Loucy (cell line): ENCODE measurements around the gene PAX6.

Experiments used
- H2AFZ ChIP-seq: fragments of 200-600 bp; sonication (generic); 2 replicates; pipeline ENCODE4 v1.6.0; 2016; ENCODE audit warnings: antibody characterized with exemption, mild to moderate bottlenecking, low read length, moderate library complexity
- H3F3A ChIP-seq: fragments of 200-600 bp; 2 replicates; pipeline ENCODE4 v1.6.0; 2016; ENCODE audit warnings: antibody characterized with exemption, low read depth, mild to moderate bottlenecking
- H3K27me3 ChIP-seq: fragments of 200-600 bp; sonication (generic); 2 replicates; pipeline ENCODE4 v1.6.1; 2014; ENCODE audit warnings: low read length, mild to moderate bottlenecking; ENCODE audit not compliant: insufficient read depth, poor library complexity, severe bottlenecking
- H3K36me3 ChIP-seq: fragments of 200-600 bp; sonication (generic); 2 replicates; pipeline ENCODE4 v1.6.1; 2016; ENCODE audit warnings: low read length; ENCODE audit not compliant: insufficient read depth
- H3K4me1 ChIP-seq: fragments of 200-600 bp; sonication (generic); 2 replicates; pipeline ENCODE4 v1.5.1; 2014; ENCODE audit warnings: low read length, mild to moderate bottlenecking; ENCODE audit not compliant: insufficient read depth, poor library complexity, severe bottlenecking
- H3K4me2 ChIP-seq: fragments of 200-600 bp; sonication (generic); 2 replicates; pipeline ENCODE4 v1.6.0; 2014; ENCODE audit warnings: antibody characterized with exemption, low read length, low read depth, mild to moderate bottlenecking; ENCODE audit not compliant: poor library complexity, severe bottlenecking
- H3K4me3 ChIP-seq: fragments of 200-600 bp; sonication (generic); 2 replicates; pipeline ENCODE4 v1.5.1; 2014; ENCODE audit warnings: low read length, mild to moderate bottlenecking, mixed read lengths; ENCODE audit not compliant: poor library complexity, severe bottlenecking
- H3K79me2 ChIP-seq: fragments of 200-600 bp; sonication (generic); 2 replicates; pipeline ENCODE4 v1.6.1; 2014; ENCODE audit warnings: low read length; ENCODE audit not compliant: insufficient read depth
- H3K9ac ChIP-seq: fragments of 200-600 bp; sonication (generic); 2 replicates; pipeline ENCODE4 v1.6.0; 2014; ENCODE audit warnings: mild to moderate bottlenecking, low read depth, low read length, moderate library complexity; ENCODE audit not compliant: poor library complexity, severe bottlenecking
- H3K9me2 ChIP-seq: fragments of 200-600 bp; sonication (generic); replicated peaks from 2 replicates; pipeline ENCODE4 v1.6.1; 2016; ENCODE audit warnings: low read depth, low read length, mixed read lengths
- H3K9me3 ChIP-seq: fragments of 200-600 bp; sonication (generic); 2 replicates; pipeline ENCODE4 v1.6.1; 2014; ENCODE audit warnings: mild to moderate bottlenecking, antibody characterized with exemption, low read length, low read depth; ENCODE audit not compliant: insufficient read depth
- H4K20me1 ChIP-seq: fragments of 200-600 bp; sonication (generic); 2 replicates; pipeline ENCODE4 v1.6.0; 2014; ENCODE audit warnings: antibody characterized with exemption, low read length, mild to moderate bottlenecking; ENCODE audit not compliant: insufficient read depth, poor library complexity, severe bottlenecking
- CTCF ChIP-seq: fragments of 200-600 bp; sonication (generic); conservative IDR thresholded peaks from 2 replicates; pipeline ENCODE4 v1.5.1; 2014; ENCODE audit warnings: mild to moderate bottlenecking, antibody characterized with exemption, low read length
- EZH2phosphoT487 ChIP-seq: fragments of 200-600 bp; IDR thresholded peaks from 2 replicates; pipeline ENCODE4 v1.6.1; 2018; ENCODE audit warnings: antibody characterized with exemption, mild to moderate bottlenecking, moderate library complexity, borderline replicate concordance

Gene PAX6

GRCh38 chr11:31822927-31823643 is 12.0 kb upstream of the PAX6 start:
- Histone ChIP-seq H3K9me3 (no peaks in the 10 kb centered on the region), H3K4me2 (no peak overlapping the region), H3K4me3 (no peak overlapping the region), H3F3A (no peaks in the 10 kb centered on the region), H3K4me1 (no peaks in the 10 kb centered on the region), H3K79me2 (no peaks in the 10 kb centered on the region), H3K36me3 (no peaks in the 10 kb centered on the region), H4K20me1 (no peaks in the 10 kb centered on the region), H3K9ac (no peak overlapping the region), H2AFZ (no peak overlapping the region), H3K9me2 (no peaks in the 10 kb centered on the region), H3K27me3 (no peaks in the 10 kb centered on the region)
- TF ChIP-seq EZH2phosphoT487 (no peak), CTCF (no peak)

GRCh38 chr11:31822175-31822926 is 11.2 kb upstream of the PAX6 start:
- Histone ChIP-seq H3K79me2 (no peaks in the 10 kb centered on the region), H3K4me1 (no peaks in the 10 kb centered on the region), H3K9me2 (no peaks in the 10 kb centered on the region), H4K20me1 (no peaks in the 10 kb centered on the region), H2AFZ (no peak overlapping the region), H3K4me2 (no peak overlapping the region), H3K36me3 (no peaks in the 10 kb centered on the region), H3K9me3 (no peaks in the 10 kb centered on the region), H3K4me3 (no peak overlapping the region), H3F3A (no peaks in the 10 kb centered on the region), H3K27me3 (no peaks in the 10 kb centered on the region), H3K9ac (no peak overlapping the region)
- no peak for TF ChIP-seq EZH2phosphoT487
- TF ChIP-seq CTCF: no peak

GRCh38 chr11:31821766-31822165 is 10.6 kb upstream of the PAX6 start:
- no peak for TF ChIP-seq EZH2phosphoT487
- TF ChIP-seq CTCF: no peak
- H3K36me3 ChIP-seq: no peaks in the 10 kb centered on the region
- no peak overlapping the region for H3K4me2 ChIP-seq
- no peaks in the 10 kb centered on the region for H3K9me2 ChIP-seq
- no peaks in the 10 kb centered on the region for H3F3A ChIP-seq
- H3K27me3 ChIP-seq: no peaks in the 10 kb centered on the region
- no peak overlapping the region for H2AFZ ChIP-seq
- no peaks in the 10 kb centered on the region for H3K79me2 ChIP-seq
- no peaks in the 10 kb centered on the region for H4K20me1 ChIP-seq
- H3K9ac ChIP-seq: no peak overlapping the region
- no peaks in the 10 kb centered on the region for H3K4me1 ChIP-seq
- H3K4me3 ChIP-seq: no peak overlapping the region
- H3K9me3 ChIP-seq: no peaks in the 10 kb centered on the region
